Endothelial cell of umbilical vein (primary cell): Measurements from ENCODE around the gene MYRFL. TPM values are rescaled to one million over a fixed set of nuclear protein-coding genes. Genes with fewer than 3 reads are reported as not detected.

ENCODE experiments used
- BruUV-seq: library from RNA; stranded (reverse); fragments of 400-500 nt; replicated peaks from 2 replicates; lab custom pipeline; 2021; lab: Mats Ljungman, UMichigan
- CTCF ChIA-PET: fragments of 300-600, 350-600 bp; sonication (Branson Sonifier 250); formaldehyde crosslinking; loops from one replicate; lab custom pipeline; 2021; ENCODE audit warnings: antibody characterized with exemption, inconsistent platforms; lab: Charles Lee
- POLR2A ChIA-PET: fragments of 300-600, 350-600 bp; sonication (Branson Sonifier 250); formaldehyde crosslinking; loops from one replicate; lab custom pipeline; 2021; ENCODE audit warnings: antibody characterized with exemption, inconsistent platforms; lab: Charles Lee
- DNase-seq: peaks from one replicate; pipeline ENCODE4 v3.0.0-alpha.2; 2011; ENCODE audit warnings: low read depth, low spot score
- FAIRE-seq: peaks from 2 replicates; lab custom pipeline; 2011; peaks lifted over from hg19 to GRCh38; lab: Jason Lieb, UNC
- H2AFZ ChIP-seq: 2 replicates; pipeline ENCODE4 v1.6.0; 2012; ENCODE audit warnings: low read depth, low read length, control low read depth, inconsistent platforms
- H3K27ac ChIP-seq: 2 replicates; pipeline ENCODE4 v1.5.1; 2011; ENCODE audit warnings: low read depth, mild to moderate bottlenecking, control low read depth, low read length, moderate library complexity; ENCODE audit not compliant: insufficient read depth
- H3K27me3 ChIP-seq, 2 experiments: 2 replicates each; pipeline versions ENCODE4 v1.6.0 to v1.6.1; 2011; ENCODE audit warnings: low read length in 2 of 2, mixed read lengths in 1 of 2; ENCODE audit not compliant: control insufficient read depth in 2 of 2, insufficient read depth in 2 of 2
- H3K36me3 ChIP-seq, 2 experiments: 2 replicates in 1 of 2; 3 replicates in 1 of 2; pipeline ENCODE4 v1.5.1; 2011; ENCODE audit warnings: low read length in 2 of 2, mild to moderate bottlenecking in 1 of 2, moderate library complexity in 1 of 2; ENCODE audit not compliant: control insufficient read depth in 2 of 2, insufficient read depth in 2 of 2; ENCODE audit errors: extremely low read depth in 1 of 2
- H3K4me1 ChIP-seq: 3 replicates; pipeline ENCODE4 v1.5.1; 2011; ENCODE audit warnings: mild to moderate bottlenecking, low read length; ENCODE audit not compliant: control insufficient read depth, insufficient read depth; ENCODE audit errors: extremely low read depth
- H3K4me2 ChIP-seq: 2 replicates; pipeline ENCODE4 v1.6.1; 2011; ENCODE audit warnings: low read length, control low read depth, mixed read lengths; ENCODE audit not compliant: insufficient read depth
- H3K4me3 ChIP-seq, 3 experiments: fragments of 200-600 bp in 1 of 3; sonication (generic), shearing (Covaris generic) in 1 of 3; replicated peaks in 1 of 3; 2 replicates each; pipeline ENCODE4 v1.5.1; 2011 to 2016; ENCODE audit warnings: control low read depth in 3 of 3, low read length in 3 of 3, mild to moderate bottlenecking in 2 of 3, inconsistent platforms in 1 of 3, low read depth in 1 of 3, moderate library complexity in 1 of 3; ENCODE audit not compliant: insufficient read depth in 1 of 3
- H3K79me2 ChIP-seq: 2 replicates; pipeline ENCODE4 v1.6.0; 2012; ENCODE audit warnings: low read length, inconsistent platforms; ENCODE audit not compliant: control insufficient read depth, insufficient read depth
- H3K9ac ChIP-seq: replicated peaks from 2 replicates; pipeline ENCODE3; 2011; ENCODE audit warnings: low read length, control low read depth; ENCODE audit not compliant: insufficient read depth; ENCODE audit errors: extremely low read depth
- H3K9me1 ChIP-seq: replicated peaks from 3 replicates; pipeline ENCODE4 v1.6.0; 2011; ENCODE audit warnings: mild to moderate bottlenecking, low read length; ENCODE audit not compliant: control insufficient read depth, insufficient read depth; ENCODE audit errors: extremely low read depth
- H3K9me3 ChIP-seq: replicated peaks from 2 replicates; pipeline ENCODE4 v1.5.1; 2012; ENCODE audit warnings: low read length, inconsistent platforms; ENCODE audit not compliant: control insufficient read depth, insufficient read depth
- H4K20me1 ChIP-seq: replicated peaks from 2 replicates; pipeline ENCODE3; 2011; ENCODE audit warnings: mild to moderate bottlenecking, low read length; ENCODE audit not compliant: control insufficient read depth, insufficient read depth; ENCODE audit errors: extremely low read depth
- CTCF ChIP-seq, 2 donors: IDR thresholded peaks; 1 replicate in 1 of 2; 2 replicates in 1 of 2; pipeline ENCODE4 v1.5.1; 2011; ENCODE audit warnings: low read length in 2 of 2, mild to moderate bottlenecking in 2 of 2, moderate library complexity in 2 of 2, control low read depth in 1 of 2, inconsistent platforms in 1 of 2, low read depth in 1 of 2; ENCODE audit not compliant: insufficient read depth in 1 of 2; ENCODE audit errors: extremely low read depth in 1 of 2
- EZH2 ChIP-seq: IDR thresholded peaks from 2 replicates; pipeline ENCODE4 v1.6.1; 2012; ENCODE audit warnings: borderline replicate concordance, low read depth, mild to moderate bottlenecking, moderate library complexity, low read length, inconsistent platforms; ENCODE audit not compliant: severe bottlenecking
- FOS ChIP-seq: IDR thresholded peaks from 2 replicates; pipeline ENCODE4 v1.6.1; 2011; ENCODE audit warnings: mild to moderate bottlenecking, low read length, moderate library complexity, borderline replicate concordance; ENCODE audit not compliant: insufficient read depth
- GATA2 ChIP-seq: IDR thresholded peaks from 2 replicates; pipeline ENCODE4 v1.7.0; 2011; ENCODE audit warnings: low read depth, mild to moderate bottlenecking, moderate library complexity, mixed read lengths, low read length; ENCODE audit not compliant: insufficient read length, insufficient read depth
- JUN ChIP-seq: IDR thresholded peaks from 2 replicates; pipeline ENCODE4 v1.6.1; 2011; ENCODE audit warnings: borderline replicate concordance, low read depth; ENCODE audit not compliant: insufficient read length, insufficient read depth
- MAX ChIP-seq: IDR thresholded peaks from 2 replicates; pipeline ENCODE4 v1.6.1; 2011; ENCODE audit not compliant: insufficient read depth, insufficient read length
- MYC ChIP-seq: IDR thresholded peaks from one replicate; pipeline ENCODE4 v1.6.1; 2011; ENCODE audit warnings: mild to moderate bottlenecking, low read depth, low read length
- POLR2A ChIP-seq: IDR thresholded peaks from 2 replicates; pipeline ENCODE4 v1.6.1; 2012; ENCODE audit warnings: low read depth, mild to moderate bottlenecking, control low read depth, low read length
- POLR2AphosphoS5 ChIP-seq: IDR thresholded peaks from 2 replicates; pipeline ENCODE4 v1.6.1; 2012; ENCODE audit warnings: low read depth, mild to moderate bottlenecking, control low read depth, low read length, moderate library complexity; ENCODE audit not compliant: insufficient read depth
- dilution Hi-C: fragments of 300-500 bp; cut with MboI; formaldehyde crosslinking; loops from one replicate; pipeline ENCODE4 v1.15.0; 2019; ENCODE audit warnings: low sequenced_read_pairs; ENCODE audit not compliant: extremely low pct_ligation_motif_present
- intact Hi-C: fragments of 100-400 bp; cut with micrococcal nuclease; formaldehyde crosslinking; loops from one replicate; pipeline ENCODE4 v1.10.0; 2022
- polyA plus RNA-seq, 4 experiments: library from polyadenylated mRNA; depleted of rRNA in 3 of 4; stranded (reverse) in 3 of 4; unstranded in 1 of 4; fragments of >200 nt; gene quantifications; 2 replicates each; pipeline versions ENCODE4 v1.2.1 to v1.2.3, GENCODE V29; 2011 to 2012; ENCODE audit warnings: missing spikeins in 1 of 4
- total RNA-seq: library from RNA; stranded (reverse); gene quantifications from 2 replicates; pipeline ENCODE4 v1.2.3, GENCODE V29; 2021

Gene MYRFL
- total and polyA plus RNA-seq, 2 donors (not counting 3 experiments of a cell fraction or from before 2014, with no cell fraction given), result not detected

DNA sequence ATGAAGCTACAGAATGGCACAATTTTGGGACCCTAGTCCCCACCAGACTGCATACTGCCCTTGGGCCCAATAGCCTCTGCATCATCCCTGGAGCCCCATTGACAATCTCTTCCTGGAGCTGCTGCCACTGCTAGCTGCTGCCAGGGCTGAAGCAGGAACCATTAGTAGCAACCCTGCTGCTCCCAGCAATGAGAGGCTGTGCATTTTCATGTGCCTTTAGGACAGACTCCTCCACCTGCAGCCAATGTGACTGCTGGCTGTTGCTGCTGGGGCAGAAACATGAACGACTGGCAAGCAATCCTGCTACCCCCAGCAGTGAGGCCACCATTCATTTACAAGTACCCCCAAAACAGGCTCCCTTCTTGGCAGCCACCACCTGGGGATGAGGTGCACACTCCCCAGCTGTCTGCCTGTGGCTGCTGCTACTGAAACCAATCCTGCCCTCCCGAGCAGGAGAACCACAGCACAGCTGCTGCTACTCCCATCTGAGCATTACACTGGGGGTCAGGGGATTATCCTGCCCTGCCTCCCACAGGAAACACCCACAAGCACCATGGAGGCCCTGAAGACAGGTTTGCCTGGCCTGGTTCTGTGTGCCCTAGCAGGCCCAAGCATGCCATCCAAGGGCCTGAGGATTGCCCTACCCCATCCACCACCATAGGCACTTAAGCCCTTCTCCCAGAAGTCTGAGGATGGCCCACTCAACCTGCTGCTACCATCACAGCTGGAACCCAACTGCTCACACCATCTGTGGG lies 181.0 kb downstream of the MYRFL start:
- intact Hi-C loops, result no loop called here
- no peak overlapping the region for H3K4me3 ChIP-seq
- no peaks in the 10 kb centered on the region for H3K9me1 ChIP-seq
- no peaks in the 10 kb centered on the region for H4K20me1 ChIP-seq
- no peaks in the 10 kb centered on the region for H3K9me3 ChIP-seq
- DNase-seq (no peak), FAIRE-seq (no peak)
- CTCF ChIA-PET, result no interaction called here
- dilution Hi-C loops, result no loop called here
- H3K79me2 ChIP-seq, result no peaks in the 10 kb centered on the region
- H3K36me3 ChIP-seq, result no peaks in the 10 kb centered on the region
- H3K9ac ChIP-seq, result no peak overlapping the region
- no peak overlapping the region for H2AFZ ChIP-seq
- H3K4me2 ChIP-seq, result no peak overlapping the region
- BruUV-seq, result no TSS peak
- H3K27me3 ChIP-seq, result peaks cover 0 to 2% of the 10 kb centered on the region in 2 experiments
- no peak for TF ChIP-seq CTCF (IDR thresholded peaks at IDR 0.05; ENCODE audit: extremely low read depth in 1 of 2, insufficient read depth in 1 of 2, low read depth in 1 of 2, low read length in 2 of 2)
- TF ChIP-seq POLR2A, result no peak
- TF ChIP-seq EZH2, result no peak
- TF ChIP-seq MYC, result no peak
- no peak for TF ChIP-seq JUN
- no peak for TF ChIP-seq GATA2
- TF ChIP-seq POLR2AphosphoS5, result no peak
- TF ChIP-seq FOS, result no peak
- TF ChIP-seq MAX, result no peak
- no peak overlapping the region for H3K27ac ChIP-seq
- no peaks in the 10 kb centered on the region for H3K4me1 ChIP-seq
- POLR2A ChIA-PET, result no interaction called here
